ENCODE results near the gene SMPD3. TPM values are rescaled to one million over a fixed set of nuclear protein-coding genes. Genes with fewer than 3 reads are reported as not detected.

SMPD3 gene
- total and polyA plus RNA-seq, 3 donors from 2014 or later, result 13.3 to 23.4 (median 20.6) TPM

GRCh38 chr16:68427649-68428303, 20.5 kb downstream of the SMPD3 start:
- WGBS, 2 donors, result 87 to 93% methylated on average over 5 of the region's 5 CpGs
- H3K27me3 ChIP-seq, result no peaks in the 10 kb centered on the region
- TF ChIP-seq POLR2A (IDR thresholded peaks at IDR 0.05) (no peak), CTCF (IDR thresholded peaks at IDR 0.05) (no peak)
- no peak overlapping the region for H3K4me3 ChIP-seq
- no peaks in the 10 kb centered on the region for H3K36me3 ChIP-seq (ENCODE audit: low read depth, missing control alignments)
- H3K4me1 ChIP-seq, result no peaks in the 10 kb centered on the region
- no peak overlapping the region for H3K27ac ChIP-seq
- H3K9me3 ChIP-seq, result no peaks in the 10 kb centered on the region
- DNase-seq, result no peak
- intact Hi-C loops (cut with DNase I; ENCODE audit: low total_unique reads), result no loop called here

- TF ChIP-seq CTCF (IDR thresholded peaks at IDR 0.05), result no peak
- TF ChIP-seq POLR2A (IDR thresholded peaks at IDR 0.05), result no peak
- Histone ChIP-seq H3K9me3 (no peaks in the 10 kb centered on the region), H3K4me1 (no peaks in the 10 kb centered on the region), H3K4me3 (no peak overlapping the region), H3K27ac (no peak overlapping the region), H3K27me3 (no peaks in the 10 kb centered on the region), H3K36me3 (ENCODE audit: low read depth, missing control alignments) (no peaks in the 10 kb centered on the region)
- intact Hi-C loops (cut with DNase I; ENCODE audit: low total_unique reads), result no loop called here
- no peak for DNase-seq
Observed at GRCh38 chr16:68426347-68426652, 22.0 kb downstream of the SMPD3 start.

- 76 to 81% methylated on average over 9 of the region's 9 CpGs for WGBS, 2 donors
Observed at GRCh38 chr16:68425498-68426346, 22.6 kb downstream of the SMPD3 start.

GRCh38 chr16:68423771-68424170, 24.5 kb downstream of the SMPD3 start:
- H3K4me1 ChIP-seq, result no peaks in the 10 kb centered on the region
- H3K36me3 ChIP-seq (ENCODE audit: low read depth, missing control alignments), result no peaks in the 10 kb centered on the region
- no peak overlapping the region for H3K4me3 ChIP-seq
- TF ChIP-seq CTCF (IDR thresholded peaks at IDR 0.05) (no peak), POLR2A (IDR thresholded peaks at IDR 0.05) (no peak)
- WGBS, 2 donors, result 86 to 96% methylated on average over 4 of the region's 5 CpGs
- no peak overlapping the region for H3K27ac ChIP-seq
- no peak for DNase-seq
- intact Hi-C loops (cut with DNase I; ENCODE audit: low total_unique reads), result no loop called here
- no peaks in the 10 kb centered on the region for H3K27me3 ChIP-seq
- no peaks in the 10 kb centered on the region for H3K9me3 ChIP-seq

More at GRCh38 chr16:68425498-68426346, 22.6 kb downstream of the SMPD3 start:
- TF ChIP-seq CTCF (IDR thresholded peaks at IDR 0.05), result no peak
- no peak for TF ChIP-seq POLR2A (IDR thresholded peaks at IDR 0.05)
- no peaks in the 10 kb centered on the region for H3K9me3 ChIP-seq
- DNase-seq, result no peak
- intact Hi-C loops (cut with DNase I; ENCODE audit: low total_unique reads), result no loop called here
- H3K27me3 ChIP-seq, result no peaks in the 10 kb centered on the region
- H3K4me3 ChIP-seq, result no peak overlapping the region
- H3K27ac ChIP-seq, result no peak overlapping the region
- H3K36me3 ChIP-seq (ENCODE audit: low read depth, missing control alignments), result no peaks in the 10 kb centered on the region
- no peaks in the 10 kb centered on the region for H3K4me1 ChIP-seq
